Neural cell (in vitro differentiated cells): ENCODE results near the gene EIF4G3. TPM values are rescaled to one million over a fixed set of nuclear protein-coding genes. Genes with fewer than 3 reads are reported as not detected.

Experiments used
- H2AFZ ChIP-seq: fragments of 200-600, 300-800 bp; sonication (generic), shearing (Covaris generic); 2 replicates; pipeline ENCODE4 v1.6.0; 2014; ENCODE audit warnings: low read depth, mild to moderate bottlenecking, antibody characterized with exemption, low read length, moderate library complexity
- H3F3A ChIP-seq: fragments of 200-600 bp; shearing (Covaris generic); 2 replicates; pipeline ENCODE4 v1.6.1; 2016; ENCODE audit warnings: mild to moderate bottlenecking, moderate library complexity, mixed read lengths, antibody characterized with exemption, low read length; ENCODE audit not compliant: insufficient read depth, poor library complexity, severe bottlenecking
- H3K27ac ChIP-seq: fragments of 200-600, 300-800 bp; sonication (generic), shearing (Covaris generic); 2 replicates; pipeline ENCODE4 v1.5.1; 2014; ENCODE audit warnings: mild to moderate bottlenecking, low read length, moderate library complexity
- H3K27me3 ChIP-seq: fragments of 300-800, 200-600 bp; sonication (generic), shearing (Covaris generic); 2 replicates; pipeline ENCODE4 v1.6.0; 2014; ENCODE audit warnings: mild to moderate bottlenecking, low read depth, low read length, moderate library complexity; ENCODE audit not compliant: insufficient read depth
- H3K36me3 ChIP-seq: fragments of 300-800, 200-600 bp; sonication (generic), shearing (Covaris generic); 2 replicates; pipeline ENCODE4 v1.5.1; 2014; ENCODE audit warnings: mild to moderate bottlenecking, antibody characterized with exemption, low read length, moderate library complexity; ENCODE audit not compliant: insufficient read depth
- H3K4me2 ChIP-seq: fragments of 300-800, 200-600 bp; sonication (generic), shearing (Covaris generic); 2 replicates; pipeline ENCODE4 v1.6.0; 2014; ENCODE audit warnings: mild to moderate bottlenecking, low read length
- H3K4me3 ChIP-seq: fragments of 300-800, 200-600 bp; sonication (generic), shearing (Covaris generic); 2 replicates; pipeline ENCODE4 v1.5.1; 2014; ENCODE audit warnings: mild to moderate bottlenecking, low read length, moderate library complexity
- H3K79me2 ChIP-seq: fragments of 200-600 bp; shearing (Covaris generic); replicated peaks from 2 replicates; pipeline ENCODE4 v1.6.0; 2014; ENCODE audit warnings: mild to moderate bottlenecking, low read length, moderate library complexity; ENCODE audit not compliant: insufficient read depth
- H3K9ac ChIP-seq: fragments of 300-800, 200-600 bp; sonication (generic), shearing (Covaris generic); 2 replicates; pipeline ENCODE4 v1.6.1; 2016; ENCODE audit warnings: mild to moderate bottlenecking, low read length, mixed read lengths
- H3K9me2 ChIP-seq: fragments of 200-600 bp; shearing (Covaris generic); 2 replicates; pipeline ENCODE4 v1.6.1; 2016; ENCODE audit warnings: mild to moderate bottlenecking, low read length, mixed read lengths; ENCODE audit not compliant: insufficient read depth
- H3K9me3 ChIP-seq: fragments of 200-600, 300-800 bp; sonication (generic), shearing (Covaris generic); 2 replicates; pipeline ENCODE4 v1.6.1; 2016; ENCODE audit warnings: mild to moderate bottlenecking, mixed run types, low read length, moderate library complexity, mixed read lengths
- H4K20me1 ChIP-seq: fragments of 200-600 bp; shearing (Covaris generic); 2 replicates; pipeline ENCODE4 v1.6.1; 2016; ENCODE audit warnings: mild to moderate bottlenecking, mixed run types; ENCODE audit not compliant: insufficient read depth
- CTCF ChIP-seq: fragments of 450-650 bp; IDR thresholded peaks from 2 replicates; pipeline ENCODE4 v1.5.1; 2014; ENCODE audit warnings: antibody characterized with exemption, mild to moderate bottlenecking, moderate library complexity; ENCODE audit not compliant: poor library complexity, severe bottlenecking
- EP300 ChIP-seq: fragments of 450-650 bp; conservative IDR thresholded peaks from 2 replicates; pipeline ENCODE4 v1.6.1; 2014; ENCODE audit warnings: antibody characterized with exemption, mild to moderate bottlenecking, moderate library complexity; ENCODE audit not compliant: poor library complexity, severe bottlenecking
- EZH2 ChIP-seq: fragments of 200-600, 300-800 bp; shearing (Covaris generic), sonication (generic); IDR thresholded peaks from 2 replicates; pipeline ENCODE4 v1.6.1; 2014; ENCODE audit warnings: antibody characterized with exemption, low read length, borderline replicate concordance, mild to moderate bottlenecking; ENCODE audit not compliant: insufficient read depth, poor library complexity, severe bottlenecking
- MXI1 ChIP-seq: fragments of 450-650 bp; conservative IDR thresholded peaks from 2 replicates; pipeline ENCODE4 v1.6.1; 2014; ENCODE audit warnings: antibody characterized with exemption, mild to moderate bottlenecking; ENCODE audit not compliant: poor library complexity, severe bottlenecking
- POLR2AphosphoS5 ChIP-seq: IDR thresholded peaks from 2 replicates; pipeline ENCODE4 v1.6.1; 2012
- RAD21 ChIP-seq: fragments of 450-650 bp; conservative IDR thresholded peaks from 2 replicates; pipeline ENCODE4 v1.6.1; 2014; ENCODE audit warnings: antibody characterized with exemption, mild to moderate bottlenecking, moderate library complexity
- REST ChIP-seq: IDR thresholded peaks from 2 replicates; pipeline ENCODE4 v1.6.1; 2012; ENCODE audit warnings: borderline replicate concordance
- SMC3 ChIP-seq: fragments of 450-650 bp; conservative IDR thresholded peaks from 2 replicates; pipeline ENCODE4 v1.6.1; 2014; ENCODE audit warnings: antibody characterized with exemption, mild to moderate bottlenecking, moderate library complexity; ENCODE audit not compliant: poor library complexity
- TAF1 ChIP-seq: IDR thresholded peaks from 2 replicates; pipeline ENCODE4 v1.6.1; 2012; ENCODE audit warnings: low read depth
- polyA plus RNA-seq: library from polyadenylated mRNA; depleted of rRNA; stranded (reverse); fragments of >200 nt; gene quantifications from 2 replicates; pipeline ENCODE4 v1.2.3, GENCODE V29; 2014

EIF4G3 gene
- polyA plus RNA-seq, 1 donor from 2014 or later, result 56.9 TPM

- Histone ChIP-seq H3K9ac (no peak overlapping the region), H3K9me2 (no peaks in the 10 kb centered on the region), H4K20me1 (no peaks in the 10 kb centered on the region), H3K27ac (no peak overlapping the region), H3K4me3 (no peak overlapping the region), H3K36me3 (no peaks in the 10 kb centered on the region), H3K9me3 (no peaks in the 10 kb centered on the region), H3K4me2 (no peak overlapping the region), H3F3A (peaks cover 2% of the 10 kb centered on the region), H3K27me3 (no peaks in the 10 kb centered on the region), H3K79me2 (peaks cover 21% of the 10 kb centered on the region), H2AFZ (no peak overlapping the region)
- no peak for TF ChIP-seq TAF1
- no peak for TF ChIP-seq SMC3
- no peak for TF ChIP-seq POLR2AphosphoS5
- TF ChIP-seq RAD21, result no peak
- TF ChIP-seq EP300, result no peak
- no peak for TF ChIP-seq CTCF
- TF ChIP-seq REST, result no peak
- no peak for TF ChIP-seq EZH2
- TF ChIP-seq MXI1, result no peak
These were observed 133.6 kb downstream of the EIF4G3 start for GRCh38 chr1:21042929-21043605.

- Histone ChIP-seq H3K9me2 (no peaks in the 10 kb centered on the region), H3K4me2 (no peak overlapping the region), H3F3A (peaks cover 2% of the 10 kb centered on the region), H3K9ac (no peak overlapping the region), H3K4me3 (no peak overlapping the region), H3K27me3 (no peaks in the 10 kb centered on the region), H4K20me1 (no peaks in the 10 kb centered on the region), H2AFZ (no peak overlapping the region), H3K9me3 (no peaks in the 10 kb centered on the region), H3K27ac (no peak overlapping the region), H3K36me3 (no peaks in the 10 kb centered on the region), H3K79me2 (peaks cover 21% of the 10 kb centered on the region)
- no peak for TF ChIP-seq CTCF
- no peak for TF ChIP-seq TAF1
- no peak for TF ChIP-seq RAD21
- no peak for TF ChIP-seq EZH2
- TF ChIP-seq EP300, result no peak
- no peak for TF ChIP-seq MXI1
- no peak for TF ChIP-seq SMC3
- no peak for TF ChIP-seq REST
- no peak for TF ChIP-seq POLR2AphosphoS5
These were observed 135.2 kb downstream of the EIF4G3 start for GRCh38 chr1:21041541-21041940.
